IPS-15b (cell line): ENCODE data around the gene SCPEP1.

Experiments
- H3K27me3 ChIP-seq: one replicate; pipeline ENCODE4 v1.6.1; 2013; ENCODE audit warnings: low read length; ENCODE audit not compliant: control insufficient read depth, insufficient read depth
- H3K36me3 ChIP-seq: one replicate; pipeline ENCODE4 v1.6.1; 2013; ENCODE audit warnings: low read length; ENCODE audit not compliant: control insufficient read depth, insufficient read depth
- H3K4me1 ChIP-seq: one replicate; pipeline ENCODE4 v1.6.1; 2013; ENCODE audit warnings: mild to moderate bottlenecking, low read length; ENCODE audit not compliant: control insufficient read depth, insufficient read depth
- H3K4me3 ChIP-seq: one replicate; pipeline ENCODE4 v1.5.1; 2013; ENCODE audit warnings: low read depth, low read length
- H3K9ac ChIP-seq: one replicate; pipeline ENCODE4 v1.6.1; 2013; ENCODE audit warnings: low read depth, mild to moderate bottlenecking, low read length
- H3K9me3 ChIP-seq: one replicate; pipeline ENCODE4 v1.6.1; 2013; ENCODE audit warnings: mild to moderate bottlenecking, low read length; ENCODE audit not compliant: control insufficient read depth, insufficient read depth

Gene SCPEP1

GRCh38 chr17:57032343-57032742, 54.4 kb downstream of the SCPEP1 start:
- no peaks in the 10 kb centered on the region for H3K27me3 ChIP-seq
- H3K4me1 ChIP-seq, result no peaks in the 10 kb centered on the region
- no peak overlapping the region for H3K4me3 ChIP-seq
- H3K9ac ChIP-seq, result no peak overlapping the region
- H3K36me3 ChIP-seq, result no peaks in the 10 kb centered on the region
- H3K9me3 ChIP-seq, result peaks cover 8% of the 10 kb centered on the region

GRCh38 chr17:57033296-57033695, 55.4 kb downstream of the SCPEP1 start:
- H3K9ac ChIP-seq, result no peak overlapping the region
- H3K36me3 ChIP-seq, result no peaks in the 10 kb centered on the region
- H3K9me3 ChIP-seq, result peaks cover 4% of the 10 kb centered on the region
- H3K4me1 ChIP-seq, result no peaks in the 10 kb centered on the region
- no peak overlapping the region for H3K4me3 ChIP-seq
- H3K27me3 ChIP-seq, result no peaks in the 10 kb centered on the region

DNA sequence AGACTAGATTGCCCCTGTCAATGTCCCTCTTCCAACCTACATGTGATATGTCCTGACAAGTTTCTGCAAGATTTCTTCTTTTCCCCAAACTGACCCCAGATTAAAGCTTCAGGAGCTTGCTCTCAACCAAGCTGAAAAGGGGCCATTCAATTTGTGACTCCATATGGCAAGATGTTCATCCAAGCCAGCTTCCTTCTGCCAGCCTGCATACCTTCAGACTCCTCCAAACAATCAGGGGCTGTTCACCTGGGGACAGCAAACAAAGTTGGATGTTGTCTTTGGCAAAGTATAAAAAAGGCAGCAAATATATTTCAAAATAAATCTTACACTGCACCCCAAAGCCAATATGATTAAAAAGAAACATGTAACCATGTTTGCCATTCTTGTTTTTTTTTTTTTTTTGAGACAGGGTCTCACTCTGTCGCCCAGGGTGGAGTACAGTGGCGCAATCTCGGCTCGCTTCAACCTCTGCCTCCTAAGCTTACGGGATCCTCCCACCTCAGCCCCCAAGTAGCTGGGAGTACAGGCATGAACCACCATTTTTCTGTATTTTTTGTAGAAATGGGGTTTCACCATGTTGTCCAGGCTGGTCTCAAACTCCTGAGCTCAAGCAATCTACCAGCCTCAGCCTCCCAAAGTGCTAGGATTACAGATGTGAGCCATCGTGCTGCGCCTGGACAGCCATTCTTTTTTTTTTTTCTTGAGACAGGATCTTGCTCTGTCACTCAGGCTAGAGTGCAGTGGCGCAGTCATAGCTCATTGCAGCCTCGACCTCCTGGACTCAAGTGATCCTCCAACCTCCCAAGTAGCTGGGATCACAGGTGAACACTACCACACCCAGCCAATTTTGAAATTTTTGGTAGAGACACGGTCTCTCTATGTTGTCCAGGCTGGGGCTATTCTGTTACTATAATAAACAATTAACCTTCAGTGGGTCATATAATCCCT, 57.1 kb downstream of the SCPEP1 start:
- no peak overlapping the region for H3K9ac ChIP-seq
- H3K36me3 ChIP-seq, result no peaks in the 10 kb centered on the region
- H3K27me3 ChIP-seq, result no peaks in the 10 kb centered on the region
- no peak overlapping the region for H3K4me3 ChIP-seq
- H3K9me3 ChIP-seq, result no peaks in the 10 kb centered on the region
- no peaks in the 10 kb centered on the region for H3K4me1 ChIP-seq

GRCh38 chr17:57035971-57036481, 58.1 kb downstream of the SCPEP1 start:
- no peak overlapping the region for H3K4me3 ChIP-seq
- H3K4me1 ChIP-seq, result no peaks in the 10 kb centered on the region
- no peaks in the 10 kb centered on the region for H3K27me3 ChIP-seq
- no peaks in the 10 kb centered on the region for H3K36me3 ChIP-seq
- no peak overlapping the region for H3K9ac ChIP-seq
- H3K9me3 ChIP-seq, result no peaks in the 10 kb centered on the region

GRCh38 chr17:57037411-57037810, 59.5 kb downstream of the SCPEP1 start:
- Histone ChIP-seq H3K4me3 (no peak overlapping the region), H3K9ac (no peak overlapping the region), H3K27me3 (no peaks in the 10 kb centered on the region), H3K9me3 (no peaks in the 10 kb centered on the region), H3K36me3 (no peaks in the 10 kb centered on the region), H3K4me1 (peaks cover 2% of the 10 kb centered on the region)

GRCh38 chr17:57038486-57038885, 60.6 kb downstream of the SCPEP1 start:
- Histone ChIP-seq H3K9me3 (no peaks in the 10 kb centered on the region), H3K4me1 (peaks cover 2% of the 10 kb centered on the region), H3K36me3 (no peaks in the 10 kb centered on the region), H3K4me3 (no peak overlapping the region), H3K27me3 (no peaks in the 10 kb centered on the region), H3K9ac (no peak overlapping the region)

DNA sequence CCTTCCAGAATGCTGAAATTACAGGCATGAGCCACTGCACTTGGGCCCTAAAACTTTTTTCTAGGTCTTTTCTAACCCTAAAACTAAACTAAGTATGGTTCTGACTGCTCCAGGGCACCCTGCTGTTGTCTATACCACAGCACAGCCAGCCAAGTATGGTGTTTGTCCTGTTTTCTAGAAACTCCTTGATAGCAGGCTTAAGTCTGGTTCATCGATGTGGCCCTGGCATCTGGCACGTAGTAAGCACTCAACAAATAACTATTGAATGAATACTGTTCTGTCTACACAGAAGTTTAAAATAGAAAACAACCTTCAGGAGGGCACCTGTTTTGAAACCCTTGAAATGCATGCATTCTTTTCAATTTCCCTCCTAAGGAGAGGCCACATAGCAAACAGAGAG, 62.6 kb downstream of the SCPEP1 start:
- peaks cover 2% of the 10 kb centered on the region for H3K4me1 ChIP-seq
- no peak overlapping the region for H3K4me3 ChIP-seq
- H3K27me3 ChIP-seq, result no peaks in the 10 kb centered on the region
- no peaks in the 10 kb centered on the region for H3K9me3 ChIP-seq
- H3K9ac ChIP-seq, result no peak overlapping the region
- H3K36me3 ChIP-seq, result no peaks in the 10 kb centered on the region

DNA sequence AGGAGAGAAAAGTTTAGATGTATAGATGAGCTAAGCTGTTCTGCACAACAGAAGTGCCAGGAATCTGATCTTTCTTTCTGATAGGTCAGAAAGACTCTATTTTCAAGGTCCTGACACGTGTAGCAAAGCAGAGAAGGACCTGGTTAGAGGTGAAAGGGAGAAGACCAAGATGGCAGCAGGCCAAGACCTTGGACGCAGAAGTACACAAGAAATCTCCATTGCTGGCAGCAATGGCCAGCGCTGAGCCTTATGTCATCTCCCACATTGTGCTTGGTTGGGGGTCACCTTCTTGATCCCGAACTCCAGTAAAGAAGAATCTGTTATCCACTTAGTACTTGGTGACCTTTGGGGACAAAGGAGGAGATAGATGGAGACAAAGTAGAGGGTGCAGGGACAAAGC, 65.3 kb downstream of the SCPEP1 start:
- no peak overlapping the region for H3K4me3 ChIP-seq
- H3K9me3 ChIP-seq, result no peaks in the 10 kb centered on the region
- no peaks in the 10 kb centered on the region for H3K36me3 ChIP-seq
- peaks cover 2% of the 10 kb centered on the region for H3K4me1 ChIP-seq
- no peak overlapping the region for H3K9ac ChIP-seq
- no peaks in the 10 kb centered on the region for H3K27me3 ChIP-seq

DNA sequence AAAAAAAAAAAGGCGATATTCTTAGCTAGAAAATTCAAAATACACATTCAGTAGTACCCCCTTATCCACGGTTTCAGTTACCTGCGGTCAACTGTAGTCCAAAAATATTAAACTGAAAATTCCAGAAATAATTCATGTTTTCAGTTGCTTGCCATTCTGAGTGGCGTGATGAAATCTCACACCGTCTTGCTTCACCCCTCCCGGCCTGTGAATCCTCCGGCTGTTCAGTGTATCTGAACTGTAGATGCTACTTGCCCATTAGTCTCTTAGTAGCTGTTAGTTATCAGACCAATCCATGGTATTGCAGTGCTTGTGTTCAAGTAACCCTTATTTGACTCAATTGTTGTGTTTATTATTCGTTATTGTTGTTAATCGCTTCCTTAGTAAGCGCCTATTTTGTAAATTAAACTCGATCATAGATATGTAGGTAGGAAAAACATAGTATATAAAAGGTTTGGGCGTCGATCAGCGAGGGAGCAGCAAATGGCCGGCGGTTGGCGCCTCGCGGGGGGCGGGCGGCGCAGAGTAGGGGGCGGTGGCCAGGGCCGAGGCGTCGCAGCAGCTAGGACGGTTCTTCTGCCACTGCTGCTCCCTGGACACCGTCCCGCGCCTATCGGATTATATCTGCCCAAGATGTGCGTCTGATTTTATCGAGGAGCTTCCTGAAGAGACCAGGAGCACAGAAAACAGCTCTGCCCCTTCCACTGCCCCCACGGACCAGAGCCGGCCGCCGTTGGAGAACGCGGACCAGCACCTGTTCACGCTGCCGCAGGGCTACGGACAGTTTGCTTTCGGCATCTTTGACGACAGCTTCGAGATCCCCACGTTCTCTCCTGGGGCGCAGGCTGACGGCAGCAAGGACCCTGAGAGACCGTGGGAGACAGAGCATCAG, 67.3 kb downstream of the SCPEP1 start:
- H3K9ac ChIP-seq, result no peak overlapping the region
- no peak overlapping the region for H3K4me3 ChIP-seq

DNA sequence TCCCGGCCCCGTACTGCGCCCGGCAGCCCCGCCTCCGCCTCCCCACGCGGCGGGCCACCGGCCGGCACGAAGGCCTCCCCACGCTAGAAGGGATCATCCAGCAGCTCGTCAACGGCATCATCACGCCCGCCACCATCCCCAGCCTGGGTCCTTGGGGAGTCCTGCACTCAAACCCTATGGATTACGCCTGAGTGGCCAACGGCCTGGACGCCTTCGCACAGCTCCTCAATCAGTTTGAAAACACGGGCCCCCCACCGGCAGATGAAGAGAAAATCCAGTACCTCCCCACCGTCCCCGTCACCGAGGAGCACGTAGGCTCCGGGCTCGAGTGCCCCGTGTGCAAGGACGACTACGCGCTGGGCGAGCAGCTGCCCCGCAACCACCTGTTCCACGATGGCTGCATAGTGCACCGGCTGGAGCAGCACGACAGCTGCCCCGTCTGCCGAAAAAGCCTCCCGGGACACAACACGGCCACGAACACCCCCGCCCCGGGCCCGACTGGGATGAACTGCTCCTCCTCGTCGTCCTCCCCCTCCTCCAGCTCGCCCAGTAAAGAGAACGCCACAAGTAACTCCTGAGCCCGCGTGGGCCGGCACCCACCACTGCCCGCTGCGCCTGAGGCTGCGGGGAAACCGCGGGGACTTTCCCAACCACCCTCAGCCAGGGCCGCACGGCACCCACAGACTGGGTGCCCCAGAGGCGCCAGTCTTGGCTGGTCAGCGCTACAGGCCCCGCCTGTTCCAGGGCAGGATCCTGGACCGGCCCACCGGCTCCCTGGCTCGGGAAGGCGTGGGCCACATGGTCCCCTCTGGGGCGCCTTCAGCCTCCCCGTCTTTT, 68.2 kb downstream of the SCPEP1 start:
- Histone ChIP-seq H3K4me1 (peaks cover 2% of the 10 kb centered on the region), H3K9me3 (no peaks in the 10 kb centered on the region), H3K9ac (no peak overlapping the region), H3K36me3 (no peaks in the 10 kb centered on the region), H3K27me3 (no peaks in the 10 kb centered on the region), H3K4me3 (no peak overlapping the region)

More for the DNA sequence above, 67.3 kb downstream of the SCPEP1 start:
- Histone ChIP-seq H3K27me3 (no peaks in the 10 kb centered on the region), H3K9me3 (no peaks in the 10 kb centered on the region), H3K4me1 (peaks cover 2% of the 10 kb centered on the region), H3K36me3 (no peaks in the 10 kb centered on the region)

DNA sequence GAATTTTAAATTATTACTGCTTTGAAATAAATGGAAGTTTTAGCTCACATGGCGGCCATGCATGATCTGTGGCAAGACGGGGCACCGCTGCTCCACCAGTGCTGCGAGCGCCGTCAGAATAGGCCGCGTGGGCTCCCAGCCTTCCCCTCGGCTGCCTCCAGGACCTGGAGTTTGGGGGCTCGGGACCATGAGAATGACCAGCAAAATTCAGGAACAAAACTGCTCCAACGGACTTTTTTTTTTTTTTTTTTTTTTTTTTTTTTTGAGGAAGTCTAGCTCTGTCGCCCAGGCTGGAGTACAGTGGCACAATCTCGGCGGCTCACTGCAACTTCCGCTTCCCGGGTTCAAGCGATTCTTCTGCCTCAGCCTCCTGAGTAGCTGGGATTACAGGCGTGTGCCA, 68.8 kb downstream of the SCPEP1 start:
- no peak overlapping the region for H3K9ac ChIP-seq
- no peaks in the 10 kb centered on the region for H3K9me3 ChIP-seq
- peaks cover 2% of the 10 kb centered on the region for H3K4me1 ChIP-seq
- no peak overlapping the region for H3K4me3 ChIP-seq
- no peaks in the 10 kb centered on the region for H3K36me3 ChIP-seq
- no peaks in the 10 kb centered on the region for H3K27me3 ChIP-seq
